WERI-Rb-1 (cell line): ENCODE results near the gene PTPN4.

Source experiments
- DNase-seq: peaks from one replicate; pipeline ENCODE4 v3.0.0-alpha.2; 2020
- H3K27ac ChIP-seq: fragments of 250-450 bp; sonication (Bioruptor Pico); 2 replicates; pipeline ENCODE4 v1.5.1; 2020; ENCODE audit warnings: mild to moderate bottlenecking, moderate library complexity
- H3K27me3 ChIP-seq: fragments of 250-450 bp; sonication (Bioruptor Pico); 2 replicates; pipeline ENCODE4 v1.5.1; 2021; ENCODE audit warnings: mild to moderate bottlenecking, low read depth, moderate library complexity; ENCODE audit not compliant: insufficient read depth, severe bottlenecking
- H3K36me3 ChIP-seq: fragments of 250-450 bp; sonication (Bioruptor Pico); 2 replicates; pipeline ENCODE4 v1.5.1; 2020; ENCODE audit warnings: mild to moderate bottlenecking, moderate library complexity
- H3K4me3 ChIP-seq: 2 replicates; pipeline ENCODE4 v1.5.1; 2011; ENCODE audit warnings: low read depth, mild to moderate bottlenecking, control low read depth, low read length
- H3K9me3 ChIP-seq: fragments of 250-450 bp; sonication (Bioruptor Pico); 2 replicates; pipeline ENCODE4 v1.5.1; 2021; ENCODE audit warnings: mild to moderate bottlenecking, moderate library complexity; ENCODE audit not compliant: severe bottlenecking
- CTCF ChIP-seq: IDR thresholded peaks from 2 replicates; pipeline ENCODE4 v1.5.1; 2011; ENCODE audit warnings: low read depth, mild to moderate bottlenecking, control low read depth, inconsistent platforms, low read length

PTPN4 gene

GRCh38 chr2:119862127-119862889 lies 102.6 kb downstream of the PTPN4 start:
- no peak for DNase-seq
- Histone ChIP-seq H3K27me3 (no peaks in the 10 kb centered on the region), H3K9me3 (no peaks in the 10 kb centered on the region), H3K4me3 (no peak overlapping the region), H3K36me3 (no peaks in the 10 kb centered on the region), H3K27ac (no peak overlapping the region)
- TF ChIP-seq CTCF = no peak

DNA sequence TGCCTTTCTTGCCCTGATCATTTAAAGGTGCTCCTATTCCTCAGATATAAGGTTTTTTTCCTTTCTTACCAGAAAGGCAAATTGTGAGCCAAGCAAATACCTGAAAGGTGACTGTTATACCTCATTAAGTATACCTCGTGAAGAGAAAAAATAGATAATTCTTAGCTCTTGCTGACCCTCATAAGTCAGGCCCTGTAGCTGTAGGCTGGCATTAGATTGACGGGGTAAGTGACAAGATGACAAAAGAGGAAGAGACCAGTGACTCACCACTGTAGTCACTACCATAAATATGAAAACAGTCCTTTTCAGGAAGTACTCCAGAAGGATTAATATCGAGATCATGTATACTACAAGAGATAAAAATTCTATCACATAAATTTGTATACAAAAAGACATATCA lies 104.6 kb downstream of the PTPN4 start:
- no peaks in the 10 kb centered on the region for H3K9me3 ChIP-seq
- no peak overlapping the region for H3K4me3 ChIP-seq
- no peak for DNase-seq
- no peaks in the 10 kb centered on the region for H3K36me3 ChIP-seq
- H3K27ac ChIP-seq = no peak overlapping the region
- no peaks in the 10 kb centered on the region for H3K27me3 ChIP-seq
- TF ChIP-seq CTCF = no peak

- Histone ChIP-seq H3K36me3 (no peaks in the 10 kb centered on the region), H3K9me3 (no peaks in the 10 kb centered on the region), H3K27me3 (no peaks in the 10 kb centered on the region), H3K27ac (no peak overlapping the region), H3K4me3 (no peak overlapping the region)
- no peak for DNase-seq
- TF ChIP-seq CTCF = no peak
Observed at GRCh38 chr2:119871725-119872124, 112.0 kb downstream of the PTPN4 start.

DNA sequence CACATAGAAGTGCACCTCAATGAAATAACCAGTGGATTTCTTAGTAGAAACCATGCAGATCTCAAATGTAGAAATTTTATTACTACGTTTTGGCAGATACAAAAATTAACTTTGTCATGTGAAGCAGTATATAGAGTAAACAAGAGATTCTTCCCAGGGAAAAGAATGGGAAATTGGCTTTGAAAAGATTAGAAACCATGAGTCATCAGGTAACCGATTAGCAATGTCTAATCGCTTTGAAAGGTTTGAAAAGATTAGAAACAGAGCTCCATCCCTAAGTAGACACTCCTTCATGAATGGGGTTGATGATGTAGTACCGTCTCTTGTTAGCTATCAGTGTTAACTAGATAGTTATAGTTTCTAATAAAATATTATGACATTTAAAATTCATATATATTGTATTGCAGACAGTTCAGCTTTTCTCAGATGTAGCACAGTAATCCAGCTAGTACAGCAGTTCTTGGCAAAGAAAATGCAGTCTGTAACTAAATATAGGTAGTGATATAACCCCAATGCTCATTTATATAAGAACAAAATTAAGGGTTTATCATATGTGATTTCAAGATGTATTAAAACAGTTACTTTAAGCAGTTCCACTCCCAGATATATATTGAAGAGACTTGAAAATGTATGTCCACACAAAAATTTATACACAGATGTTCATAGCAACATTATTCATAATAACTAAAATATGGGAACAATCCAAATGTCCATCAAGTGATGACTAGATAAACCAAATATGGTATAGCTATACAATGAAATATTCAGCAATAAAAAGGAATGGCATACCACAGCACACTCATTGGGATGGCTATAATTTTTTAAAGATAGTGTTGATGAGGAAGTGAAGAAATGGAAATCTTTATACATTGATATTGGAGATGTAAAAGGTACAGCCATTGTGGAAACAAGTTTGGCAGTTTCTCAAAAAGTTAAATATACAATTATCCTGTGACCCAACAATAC lies 113.9 kb downstream of the PTPN4 start:
- Histone ChIP-seq H3K9me3 (no peaks in the 10 kb centered on the region), H3K4me3 (no peak overlapping the region), H3K36me3 (no peaks in the 10 kb centered on the region), H3K27ac (no peak overlapping the region), H3K27me3 (no peaks in the 10 kb centered on the region)
- DNase-seq = no peak
- TF ChIP-seq CTCF = no peak

DNA sequence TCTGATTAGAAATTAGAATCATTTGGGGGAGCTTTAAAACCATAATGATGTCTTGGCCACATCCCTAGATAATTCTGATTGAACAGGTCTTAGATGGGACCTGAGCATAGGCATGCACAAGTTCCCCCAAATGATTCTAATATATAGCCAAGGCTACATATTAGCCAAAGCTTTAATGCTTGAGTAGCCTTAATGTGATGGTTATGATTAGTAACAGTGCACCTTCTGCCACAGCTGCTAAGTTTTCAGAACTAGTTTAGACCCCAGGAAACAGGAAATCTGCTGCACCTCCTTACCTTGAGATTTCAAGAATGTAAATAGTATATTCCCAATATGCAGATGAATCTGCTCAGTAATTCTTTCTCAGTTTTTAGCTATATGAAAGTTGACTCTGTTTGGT lies 119.8 kb downstream of the PTPN4 start:
- Histone ChIP-seq H3K36me3 (peaks cover 9% of the 10 kb centered on the region; the same call in 1 of the 2 replicates), H3K27me3 (no peaks in the 10 kb centered on the region)
- no peak for TF ChIP-seq CTCF

More for the DNA sequence above, 119.8 kb downstream of the PTPN4 start:
- Histone ChIP-seq H3K4me3 (no peak overlapping the region), H3K9me3 (no peaks in the 10 kb centered on the region), H3K27ac (no peak overlapping the region)
- DNase-seq = no peak
